B cell (primary cell): ENCODE results near the gene KRT35.

Experiments used
- EZH2 ChIP-seq: IDR thresholded peaks from 2 replicates; pipeline ENCODE4 v1.6.1; 2012; ENCODE audit warnings: borderline replicate concordance, low read depth, mild to moderate bottlenecking, moderate library complexity, low read length; ENCODE audit not compliant: insufficient read depth, poor library complexity, severe bottlenecking
- TF ChIP-seq, protein P1 (sequence below): fragments of 200-600 bp; IDR thresholded peaks from one replicate; pipeline ENCODE4 v1.8.0; 2022; ENCODE audit warnings: antibody characterized with exemption, mild to moderate bottlenecking

DNA sequence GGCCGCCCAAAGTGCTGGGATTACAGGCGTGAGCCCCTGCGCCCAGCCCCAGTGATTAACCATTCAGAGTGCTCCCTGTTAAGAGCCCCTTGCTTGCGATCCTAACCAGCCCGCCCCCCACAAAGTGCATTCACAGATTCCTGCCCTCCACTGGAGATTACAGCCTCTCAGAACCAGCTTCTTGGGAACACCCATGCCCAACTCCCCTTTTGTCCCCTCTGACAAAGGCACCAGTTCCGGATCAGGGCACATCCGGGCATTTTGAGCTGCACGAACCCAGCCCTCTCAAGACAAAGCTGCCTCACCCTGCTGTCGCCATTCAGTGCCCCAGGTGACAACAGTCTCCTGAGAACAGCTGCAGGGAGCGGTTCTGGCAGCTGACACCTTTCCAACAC is 48.0 kb upstream of the KRT35 start:
- TF ChIP-seq, protein P1, sequence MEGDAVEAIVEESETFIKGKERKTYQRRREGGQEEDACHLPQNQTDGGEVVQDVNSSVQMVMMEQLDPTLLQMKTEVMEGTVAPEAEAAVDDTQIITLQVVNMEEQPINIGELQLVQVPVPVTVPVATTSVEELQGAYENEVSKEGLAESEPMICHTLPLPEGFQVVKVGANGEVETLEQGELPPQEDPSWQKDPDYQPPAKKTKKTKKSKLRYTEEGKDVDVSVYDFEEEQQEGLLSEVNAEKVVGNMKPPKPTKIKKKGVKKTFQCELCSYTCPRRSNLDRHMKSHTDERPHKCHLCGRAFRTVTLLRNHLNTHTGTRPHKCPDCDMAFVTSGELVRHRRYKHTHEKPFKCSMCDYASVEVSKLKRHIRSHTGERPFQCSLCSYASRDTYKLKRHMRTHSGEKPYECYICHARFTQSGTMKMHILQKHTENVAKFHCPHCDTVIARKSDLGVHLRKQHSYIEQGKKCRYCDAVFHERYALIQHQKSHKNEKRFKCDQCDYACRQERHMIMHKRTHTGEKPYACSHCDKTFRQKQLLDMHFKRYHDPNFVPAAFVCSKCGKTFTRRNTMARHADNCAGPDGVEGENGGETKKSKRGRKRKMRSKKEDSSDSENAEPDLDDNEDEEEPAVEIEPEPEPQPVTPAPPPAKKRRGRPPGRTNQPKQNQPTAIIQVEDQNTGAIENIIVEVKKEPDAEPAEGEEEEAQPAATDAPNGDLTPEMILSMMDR = no peak
- TF ChIP-seq EZH2 = no peak
